ENCODE data around the gene EML6. TPM values are rescaled to one million over a fixed set of nuclear protein-coding genes. Genes with fewer than 3 reads are reported as not detected.

Gene EML6
- total and polyA plus RNA-seq, 2 experiments from 2014 or later = 2.7 to 6.2 TPM

GRCh38 chr2:54806975-54807374 lies 83.5 kb downstream of the EML6 start:
- H3F3A ChIP-seq (replicated peaks; ENCODE audit: low read depth) = no peaks in the 10 kb centered on the region
- H3K4me3 ChIP-seq = no peak overlapping the region
- TF ChIP-seq POLR2AphosphoS5 (IDR thresholded peaks at IDR 0.05; ENCODE audit: low read depth) (no peak), ZNF331 (CRISPR knock-in tag; IDR thresholded peaks at IDR 0.05; ENCODE audit: low read depth) (no peak), CTCF (conservative IDR thresholded peaks at IDR 0.05; ENCODE audit: low read depth in 2 of 2) (no peak), EZH2phosphoT487 (IDR thresholded peaks at IDR 0.05; ENCODE audit: unreplicated experiment) (no peak), ZNF114 (CRISPR knock-in tag; IDR thresholded peaks at IDR 0.05) (no peak), EZH2 (IDR thresholded peaks at IDR 0.05; ENCODE audit: low read depth, unreplicated experiment) (no peak), STAT1 (IDR thresholded peaks at IDR 0.05; ENCODE audit: unreplicated experiment) (no peak), NANOG (IDR thresholded peaks at IDR 0.05; ENCODE audit: borderline replicate concordance) (no peak), ZNF462 (CRISPR knock-in tag; IDR thresholded peaks at IDR 0.05) (no peak), CREB1 (CRISPR knock-in tag; IDR thresholded peaks at IDR 0.05; ENCODE audit: low read depth) (no peak), JUNB (IDR thresholded peaks at IDR 0.05; ENCODE audit: unreplicated experiment) (no peak)
- TF ChIP-seq, protein P1, sequence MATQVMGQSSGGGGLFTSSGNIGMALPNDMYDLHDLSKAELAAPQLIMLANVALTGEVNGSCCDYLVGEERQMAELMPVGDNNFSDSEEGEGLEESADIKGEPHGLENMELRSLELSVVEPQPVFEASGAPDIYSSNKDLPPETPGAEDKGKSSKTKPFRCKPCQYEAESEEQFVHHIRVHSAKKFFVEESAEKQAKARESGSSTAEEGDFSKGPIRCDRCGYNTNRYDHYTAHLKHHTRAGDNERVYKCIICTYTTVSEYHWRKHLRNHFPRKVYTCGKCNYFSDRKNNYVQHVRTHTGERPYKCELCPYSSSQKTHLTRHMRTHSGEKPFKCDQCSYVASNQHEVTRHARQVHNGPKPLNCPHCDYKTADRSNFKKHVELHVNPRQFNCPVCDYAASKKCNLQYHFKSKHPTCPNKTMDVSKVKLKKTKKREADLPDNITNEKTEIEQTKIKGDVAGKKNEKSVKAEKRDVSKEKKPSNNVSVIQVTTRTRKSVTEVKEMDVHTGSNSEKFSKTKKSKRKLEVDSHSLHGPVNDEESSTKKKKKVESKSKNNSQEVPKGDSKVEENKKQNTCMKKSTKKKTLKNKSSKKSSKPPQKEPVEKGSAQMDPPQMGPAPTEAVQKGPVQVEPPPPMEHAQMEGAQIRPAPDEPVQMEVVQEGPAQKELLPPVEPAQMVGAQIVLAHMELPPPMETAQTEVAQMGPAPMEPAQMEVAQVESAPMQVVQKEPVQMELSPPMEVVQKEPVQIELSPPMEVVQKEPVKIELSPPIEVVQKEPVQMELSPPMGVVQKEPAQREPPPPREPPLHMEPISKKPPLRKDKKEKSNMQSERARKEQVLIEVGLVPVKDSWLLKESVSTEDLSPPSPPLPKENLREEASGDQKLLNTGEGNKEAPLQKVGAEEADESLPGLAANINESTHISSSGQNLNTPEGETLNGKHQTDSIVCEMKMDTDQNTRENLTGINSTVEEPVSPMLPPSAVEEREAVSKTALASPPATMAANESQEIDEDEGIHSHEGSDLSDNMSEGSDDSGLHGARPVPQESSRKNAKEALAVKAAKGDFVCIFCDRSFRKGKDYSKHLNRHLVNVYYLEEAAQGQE (IDR thresholded peaks at IDR 0.05; ENCODE audit: unreplicated experiment) = no peak
- TF ChIP-seq, protein P2, sequence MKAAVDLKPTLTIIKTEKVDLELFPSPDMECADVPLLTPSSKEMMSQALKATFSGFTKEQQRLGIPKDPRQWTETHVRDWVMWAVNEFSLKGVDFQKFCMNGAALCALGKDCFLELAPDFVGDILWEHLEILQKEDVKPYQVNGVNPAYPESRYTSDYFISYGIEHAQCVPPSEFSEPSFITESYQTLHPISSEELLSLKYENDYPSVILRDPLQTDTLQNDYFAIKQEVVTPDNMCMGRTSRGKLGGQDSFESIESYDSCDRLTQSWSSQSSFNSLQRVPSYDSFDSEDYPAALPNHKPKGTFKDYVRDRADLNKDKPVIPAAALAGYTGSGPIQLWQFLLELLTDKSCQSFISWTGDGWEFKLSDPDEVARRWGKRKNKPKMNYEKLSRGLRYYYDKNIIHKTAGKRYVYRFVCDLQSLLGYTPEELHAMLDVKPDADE (IDR thresholded peaks at IDR 0.05) = no peak
- no peak overlapping the region for H3K27ac ChIP-seq (ENCODE audit: low read depth)
- H2AFZ ChIP-seq = no peak overlapping the region
- H3K27ac Mint-ChIP-seq = no peak overlapping the region
- ATAC-seq = no peak
- H3K9me2 ChIP-seq (ENCODE audit: insufficient read depth) = peaks cover 2% of the 10 kb centered on the region; the same call in 1 of the 2 replicates
- no peaks in the 10 kb centered on the region for H3K79me2 ChIP-seq (replicated peaks; ENCODE audit: insufficient read depth)
- H3K4me3 Mint-ChIP-seq = no peak overlapping the region
- H3K9me3 Mint-ChIP-seq = no peaks in the 10 kb centered on the region
- no peak overlapping the region for H3K4me2 ChIP-seq
- peaks cover 4% of the 10 kb centered on the region; the same call in 1 of the 2 replicates for H3K4me1 ChIP-seq (ENCODE audit: insufficient read depth)
- no peaks in the 10 kb centered on the region for H3K36me3 ChIP-seq (ENCODE audit: insufficient read depth)
- no peaks in the 10 kb centered on the region for H4K20me1 ChIP-seq (replicated peaks; ENCODE audit: insufficient read depth)
- DNase-seq (ENCODE audit: low spot score) = no peak
- peaks cover 2% of the 10 kb centered on the region for H3K27me3 Mint-ChIP-seq (ENCODE audit: insufficient read depth, low read depth, poor library complexity)
- no peaks in the 10 kb centered on the region for H3K27me3 ChIP-seq (ENCODE audit: insufficient read depth)
- peaks cover 11% of the 10 kb centered on the region; the same call in 2 of the 3 replicates for H3K4me1 Mint-ChIP-seq
- H3K36me3 Mint-ChIP-seq (ENCODE audit: low read depth) = no peaks in the 10 kb centered on the region

Data from GM23338 (cell line).